GM12874 (cell line): ENCODE measurements around the gene DNAH2.

Experiments
- TF ChIP-seq, protein P1 (sequence below): IDR thresholded peaks from 2 replicates; pipeline ENCODE4 v1.5.1; 2011; ENCODE audit warnings: low read depth, mild to moderate bottlenecking, control low read depth, low read length, moderate library complexity; ENCODE audit not compliant: insufficient read depth

The DNAH2 gene

GRCh38 chr17:7848739-7849129 lies 131.2 kb downstream of the DNAH2 start:
- TF ChIP-seq, protein P1, sequence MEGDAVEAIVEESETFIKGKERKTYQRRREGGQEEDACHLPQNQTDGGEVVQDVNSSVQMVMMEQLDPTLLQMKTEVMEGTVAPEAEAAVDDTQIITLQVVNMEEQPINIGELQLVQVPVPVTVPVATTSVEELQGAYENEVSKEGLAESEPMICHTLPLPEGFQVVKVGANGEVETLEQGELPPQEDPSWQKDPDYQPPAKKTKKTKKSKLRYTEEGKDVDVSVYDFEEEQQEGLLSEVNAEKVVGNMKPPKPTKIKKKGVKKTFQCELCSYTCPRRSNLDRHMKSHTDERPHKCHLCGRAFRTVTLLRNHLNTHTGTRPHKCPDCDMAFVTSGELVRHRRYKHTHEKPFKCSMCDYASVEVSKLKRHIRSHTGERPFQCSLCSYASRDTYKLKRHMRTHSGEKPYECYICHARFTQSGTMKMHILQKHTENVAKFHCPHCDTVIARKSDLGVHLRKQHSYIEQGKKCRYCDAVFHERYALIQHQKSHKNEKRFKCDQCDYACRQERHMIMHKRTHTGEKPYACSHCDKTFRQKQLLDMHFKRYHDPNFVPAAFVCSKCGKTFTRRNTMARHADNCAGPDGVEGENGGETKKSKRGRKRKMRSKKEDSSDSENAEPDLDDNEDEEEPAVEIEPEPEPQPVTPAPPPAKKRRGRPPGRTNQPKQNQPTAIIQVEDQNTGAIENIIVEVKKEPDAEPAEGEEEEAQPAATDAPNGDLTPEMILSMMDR = no peak

DNA sequence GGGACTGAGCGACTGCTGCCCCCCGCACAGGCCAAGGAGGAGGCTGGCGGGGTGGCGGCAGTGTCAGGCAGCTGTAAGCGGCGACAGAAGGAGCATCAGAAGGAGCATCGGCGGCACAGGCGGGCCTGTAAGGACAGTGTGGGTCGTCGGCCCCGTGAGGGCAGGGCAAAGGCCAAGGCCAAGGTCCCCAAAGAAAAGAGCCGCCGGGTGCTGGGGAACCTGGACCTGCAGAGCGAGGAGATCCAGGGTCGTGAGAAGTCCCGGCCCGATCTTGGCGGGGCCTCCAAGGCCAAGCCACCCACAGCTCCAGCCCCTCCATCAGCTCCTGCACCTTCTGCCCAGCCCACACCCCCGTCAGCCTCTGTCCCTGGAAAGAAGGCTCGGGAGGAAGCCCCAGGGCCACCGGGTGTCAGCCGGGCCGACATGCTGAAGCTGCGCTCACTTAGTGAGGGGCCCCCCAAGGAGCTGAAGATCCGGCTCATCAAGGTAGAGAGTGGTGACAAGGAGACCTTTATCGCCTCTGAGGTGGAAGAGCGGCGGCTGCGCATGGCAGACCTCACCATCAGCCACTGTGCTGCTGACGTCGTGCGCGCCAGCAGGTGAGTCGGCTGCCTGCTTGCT lies 131.7 kb downstream of the DNAH2 start:
- TF ChIP-seq, protein P1 = no peak

GRCh38 chr17:7849751-7850504 lies 132.4 kb downstream of the DNAH2 start:
- TF ChIP-seq, protein P1 = no peak

GRCh38 chr17:7850701-7851437 lies 133.3 kb downstream of the DNAH2 start:
- TF ChIP-seq, protein P1 = no peak

DNA sequence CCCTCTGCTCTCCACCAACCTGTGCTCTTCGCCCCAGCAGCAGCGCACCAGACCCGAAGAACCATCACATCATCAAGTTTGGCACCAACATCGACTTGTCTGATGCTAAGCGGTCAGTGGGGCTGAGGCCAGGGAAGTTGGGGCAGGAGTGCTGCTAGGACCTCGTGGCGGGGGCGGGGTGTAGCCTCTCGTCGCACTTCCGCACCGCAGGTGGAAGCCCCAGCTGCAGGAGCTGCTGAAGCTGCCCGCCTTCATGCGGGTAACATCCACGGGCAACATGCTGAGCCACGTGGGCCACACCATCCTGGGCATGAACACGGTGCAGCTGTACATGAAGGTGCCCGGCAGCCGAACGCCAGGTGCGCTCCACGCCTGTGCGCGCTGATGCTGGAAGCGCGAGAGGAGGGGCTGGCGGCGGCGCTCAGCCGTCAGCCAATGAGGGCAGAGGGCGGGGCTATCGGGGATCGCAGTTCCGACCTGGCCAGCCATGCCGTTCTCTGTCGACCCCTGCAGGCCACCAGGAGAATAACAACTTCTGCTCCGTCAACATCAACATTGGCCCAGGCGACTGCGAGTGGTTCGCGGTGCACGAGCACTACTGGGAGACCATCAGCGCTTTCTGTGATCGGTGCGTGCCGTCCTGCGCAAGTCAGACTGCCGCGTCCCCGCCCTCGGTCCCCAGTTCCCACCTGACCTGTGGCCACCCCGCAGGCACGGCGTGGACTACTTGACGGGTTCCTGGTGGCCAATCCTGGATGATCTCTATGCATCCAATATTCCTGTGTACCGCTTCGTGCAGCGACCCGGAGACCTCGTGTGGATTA lies 134.1 kb downstream of the DNAH2 start:
- TF ChIP-seq, protein P1 = peak; percentile 99

- TF ChIP-seq, protein P1 = no peak
Measured at GRCh38 chr17:7852262-7852670, 134.7 kb downstream of the DNAH2 start.
